Placental epithelial cell (primary cell): Measurements from ENCODE around the gene MFAP4. TPM values are rescaled to one million over a fixed set of nuclear protein-coding genes. Genes with fewer than 3 reads are reported as not detected.

Experiments used
- small RNA-seq: library from RNA; depleted of rRNA; stranded (forward); fragments of <200 nt; gene quantifications from one replicate; pipeline ENCODE3, GENCODE V24; 2012
- total RNA-seq: library from RNA; depleted of rRNA; stranded (reverse); fragments of >200 nt; gene quantifications from 2 replicates; pipeline ENCODE4 v1.2.3, GENCODE V29; 2012

The MFAP4 gene, protein sequence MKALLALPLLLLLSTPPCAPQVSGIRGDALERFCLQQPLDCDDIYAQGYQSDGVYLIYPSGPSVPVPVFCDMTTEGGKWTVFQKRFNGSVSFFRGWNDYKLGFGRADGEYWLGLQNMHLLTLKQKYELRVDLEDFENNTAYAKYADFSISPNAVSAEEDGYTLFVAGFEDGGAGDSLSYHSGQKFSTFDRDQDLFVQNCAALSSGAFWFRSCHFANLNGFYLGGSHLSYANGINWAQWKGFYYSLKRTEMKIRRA
- total RNA-seq: 2.1 and 19.2 TPM in 2 replicates

DNA sequence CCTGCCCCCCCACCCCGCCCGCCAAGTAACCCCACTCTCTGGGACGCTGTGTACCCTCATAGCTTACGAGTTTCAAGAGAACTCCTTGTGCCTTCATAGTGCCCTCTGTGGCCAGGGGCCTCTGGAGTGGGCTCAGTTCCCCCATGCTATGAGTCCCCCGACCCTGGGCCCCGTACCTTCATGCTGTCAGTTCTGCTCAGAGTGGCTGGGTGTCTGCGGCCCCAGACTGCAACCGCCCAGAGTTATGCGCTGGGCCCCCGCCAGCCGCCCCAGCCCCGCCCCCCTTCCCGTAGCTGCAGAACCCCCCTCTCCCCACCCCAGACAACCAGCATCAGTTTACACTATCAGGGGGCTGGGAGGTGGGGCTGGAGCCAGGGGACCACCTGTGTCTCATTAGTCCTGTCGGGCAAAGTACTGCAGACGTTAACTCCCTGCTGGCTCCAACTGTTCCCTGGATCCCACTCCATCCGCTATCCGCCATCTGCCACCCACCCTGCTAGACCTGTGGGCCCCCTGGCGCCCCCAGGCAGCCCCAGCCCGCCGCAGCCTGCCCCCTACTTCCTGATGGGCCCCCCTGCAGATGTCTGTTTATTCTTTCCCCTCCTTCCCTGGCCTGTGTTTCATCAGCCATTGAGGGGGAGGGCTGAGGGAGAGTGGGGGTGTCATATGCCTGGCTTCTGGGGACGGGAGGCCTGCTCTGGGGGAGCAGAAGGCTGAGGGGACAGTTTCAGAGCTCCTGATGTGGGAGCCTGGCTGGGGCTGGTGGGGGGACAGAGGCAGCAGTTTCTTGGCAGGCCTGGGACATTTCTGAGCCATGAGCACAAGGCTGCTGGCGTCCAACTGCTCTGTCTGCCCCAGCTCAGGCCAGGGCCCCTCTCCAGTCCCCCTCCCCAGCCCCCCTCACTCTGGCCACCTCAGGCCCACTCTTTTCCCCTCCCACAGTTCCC lies at the start of gene MFAP4:
TSS of gene MFAP4 (minus strand) at position 217 of the 947 bp plus-strand sequence. CDS start at position 182, 35 bp downstream.

DNA sequence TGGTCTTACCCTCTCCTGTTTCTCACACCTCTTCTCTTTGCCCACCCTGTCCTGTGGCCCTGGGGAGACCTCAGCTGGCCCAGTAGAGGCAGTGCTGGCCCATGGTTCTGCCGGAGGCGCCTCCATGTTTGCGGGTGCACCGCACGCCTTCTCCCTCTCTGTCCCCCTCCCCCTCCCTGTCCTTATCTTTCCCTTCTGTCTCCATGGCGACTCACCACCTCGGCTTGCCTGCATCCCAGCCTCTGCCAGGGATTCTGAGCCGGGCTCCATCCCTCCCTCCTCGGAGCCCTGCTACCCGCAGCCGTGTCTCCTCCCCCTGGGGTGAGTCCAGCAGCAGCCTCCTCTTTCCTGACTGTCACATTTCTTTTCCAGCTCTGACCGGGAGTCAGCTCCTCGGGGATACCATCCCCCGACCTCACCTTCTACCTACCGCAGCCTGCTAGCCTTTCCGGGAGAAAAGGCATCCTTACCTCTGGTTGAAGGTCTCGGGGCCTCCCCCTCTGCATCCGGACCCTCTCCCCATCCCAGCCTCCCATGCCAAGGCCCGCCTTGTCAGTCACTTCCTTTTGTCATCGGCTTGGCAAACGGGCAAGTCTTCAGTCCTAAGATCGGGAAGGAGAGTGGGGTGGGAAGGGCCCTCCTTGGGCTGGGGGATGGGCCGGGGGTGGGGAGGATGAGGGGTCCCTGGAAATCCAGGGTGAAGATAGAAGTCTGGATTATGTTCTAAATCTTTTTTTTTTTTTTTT lies 24.1 kb upstream of the MFAP4 start, which contains the start of gene RNF112:
TSS of gene RNF112 (plus strand) at position 358 of the 746 bp plus-strand sequence. CDS start at position 535, 177 bp downstream.

DNA sequence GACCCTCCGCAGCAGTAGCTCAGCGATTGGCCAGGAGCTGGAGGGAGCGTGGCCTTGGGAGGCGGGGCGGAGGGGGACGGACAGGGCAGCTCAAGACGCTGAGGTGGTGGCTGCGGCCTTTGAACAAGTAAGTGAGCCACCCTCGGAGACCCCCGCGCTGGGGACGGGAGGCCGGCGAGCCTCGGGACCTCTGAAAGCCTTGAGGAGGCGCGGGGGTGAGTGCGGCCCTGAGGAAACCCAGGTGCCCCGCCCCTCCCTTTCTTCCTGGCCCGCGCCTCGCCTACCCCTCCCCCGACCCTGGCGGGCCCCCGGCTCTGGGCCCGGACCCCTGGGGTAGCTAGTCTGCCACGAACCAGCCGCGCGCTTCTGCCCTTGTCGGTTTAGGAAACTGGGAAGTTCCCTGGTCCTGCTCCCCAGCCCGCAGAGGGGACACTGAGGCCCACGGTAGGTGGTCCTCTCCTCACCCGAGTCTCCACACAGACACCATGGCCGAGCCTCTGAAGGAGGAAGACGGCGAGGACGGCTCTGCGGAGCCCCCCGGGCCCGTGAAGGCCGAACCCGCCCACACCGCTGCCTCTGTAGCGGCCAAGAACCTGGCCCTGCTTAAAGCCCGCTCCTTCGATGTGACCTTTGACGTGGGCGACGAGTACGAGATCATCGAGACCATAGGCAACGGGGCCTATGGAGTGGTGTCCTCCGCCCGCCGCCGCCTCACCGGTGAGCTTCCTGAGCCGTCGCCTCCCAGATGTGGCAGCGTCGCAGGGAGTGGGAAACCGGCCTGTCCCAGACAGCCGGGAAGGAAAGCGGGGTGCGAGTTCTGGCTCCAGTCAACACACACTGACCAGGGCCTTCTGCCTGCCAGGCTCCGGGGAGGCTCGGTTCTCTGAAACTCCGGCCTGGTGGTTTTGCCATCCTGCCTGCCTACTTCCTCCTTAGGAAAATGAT lies 8.3 kb downstream of the MFAP4 start, which contains the start of gene MAPK7:
TSS of gene MAPK7 (plus strand) at position 83 of the 945 bp plus-strand sequence. CDS start at position 486, 403 bp downstream.

DNA sequence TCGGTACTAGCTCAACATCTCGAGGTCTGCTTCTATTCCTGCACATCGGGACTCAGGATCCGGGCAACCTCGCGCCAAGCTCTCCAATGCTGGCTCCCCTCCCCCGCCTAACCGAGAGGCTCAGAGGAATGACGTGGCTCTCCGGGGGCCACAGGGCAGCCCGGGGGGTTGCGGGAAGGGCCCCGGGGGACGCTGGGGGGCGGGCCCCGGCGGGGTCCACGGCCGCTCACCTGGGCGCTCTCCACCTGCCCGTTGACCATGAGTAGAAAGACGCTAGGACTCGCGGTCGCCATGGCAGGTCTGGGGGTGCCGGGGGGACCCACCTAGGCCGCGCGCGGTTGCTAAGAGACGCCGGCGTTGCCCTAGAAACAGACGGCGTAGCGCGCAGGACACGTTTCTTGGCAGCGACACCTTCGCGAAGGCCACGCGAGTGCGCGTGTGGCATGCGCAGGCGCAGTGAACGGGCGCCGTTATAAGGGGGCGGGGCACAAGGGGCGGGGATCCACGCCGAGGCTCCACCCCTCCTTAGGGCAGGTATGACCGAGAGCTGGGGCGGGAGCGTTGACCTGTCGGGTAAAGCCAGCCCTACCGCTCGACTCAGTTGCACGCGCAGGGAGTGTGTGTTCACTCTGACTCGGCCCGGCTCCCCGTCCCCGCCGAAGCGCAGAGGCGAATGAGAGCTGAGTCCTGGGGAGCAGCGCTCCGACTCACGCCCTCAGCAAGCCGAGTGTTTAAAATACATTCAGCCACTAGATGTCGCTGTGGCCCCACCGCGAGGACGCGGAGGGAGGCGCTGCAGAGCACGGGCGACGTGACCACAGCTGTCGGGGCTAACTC lies 24.5 kb downstream of the MFAP4 start, which contains the start of gene B9D1:
TSS of gene B9D1 (minus strand) at position 447 of the 837 bp plus-strand sequence. CDS start at position 293, 154 bp downstream.

Small RNA genes lying within 50 kb of the gene (small RNA-seq; reads per million reads assigned to genes)
- 1.5 reads per million, percentile 70 among the genes with 10 or more reads in this experiment for gene MIR1180
- not detected for gene RF00537

Other genes with a start within 250 kb of the MFAP4 start
- gene EPN2, start 149.8 kb downstream of the MFAP4 start, total RNA-seq: 39.0 and 60.1 TPM in 2 replicates
- gene B9D1, start 24.5 kb downstream of the MFAP4 start, total RNA-seq: 23.6 and 42.8 TPM in 2 replicates
- 26.6 and 27.9 TPM in 2 replicates for gene MAPK7, start 8.7 kb downstream of the MFAP4 start, total RNA-seq
- 0.39 and 0.43 TPM in 2 replicates for gene RNF112, start 24.0 kb upstream of the MFAP4 start, total RNA-seq
- gene SLC47A1, start 146.7 kb upstream of the MFAP4 start, total RNA-seq: not detected in 2 replicates